ENCODE measurements around the gene EDARADD.

The EDARADD gene

GRCh38 chr1:236395230-236395946, 1.3 kb downstream of the EDARADD start:
- no peak for DNase-seq

GRCh38 chr1:236395947-236396664, 2.0 kb downstream of the EDARADD start:
- DNase-seq, result no peak

GRCh38 chr1:236396665-236397043, 2.6 kb downstream of the EDARADD start:
- no peak for DNase-seq

GRCh38 chr1:236397173-236397759, 3.2 kb downstream of the EDARADD start:
- no peak for DNase-seq

GRCh38 chr1:236398538-236398937, 4.5 kb downstream of the EDARADD start:
- DNase-seq, result no peak

- DNase-seq, result no peak
These were observed 6.0 kb downstream of the EDARADD start for GRCh38 chr1:236400061-236400603.

- no peak for DNase-seq
These were observed 7.6 kb downstream of the EDARADD start for GRCh38 chr1:236401698-236402097.

GRCh38 chr1:236403905-236404696, 10.0 kb downstream of the EDARADD start:
- DNase-seq, result no peak

- DNase-seq, result no peak
These were observed 13.0 kb downstream of the EDARADD start for GRCh38 chr1:236407059-236407458.

GRCh38 chr1:236413688-236414087, 19.6 kb downstream of the EDARADD start:
- no peak for DNase-seq

- DNase-seq, result no peak
These were observed 22.1 kb downstream of the EDARADD start for GRCh38 chr1:236416165-236416564.

GRCh38 chr1:236417336-236417735, 23.2 kb downstream of the EDARADD start:
- DNase-seq, result no peak

GRCh38 chr1:236419502-236419901, 25.4 kb downstream of the EDARADD start:
- DNase-seq, result no peak

GRCh38 chr1:236421022-236421421, 26.9 kb downstream of the EDARADD start:
- no peak for DNase-seq

- no peak for DNase-seq
These were observed 27.9 kb downstream of the EDARADD start for GRCh38 chr1:236421850-236422516.

GRCh38 chr1:236422517-236422876, 28.4 kb downstream of the EDARADD start:
- DNase-seq, result no peak

- no peak for DNase-seq
These were observed 31.1 kb downstream of the EDARADD start for GRCh38 chr1:236425031-236425663.

- DNase-seq, result no peak
These were observed 32.1 kb downstream of the EDARADD start for GRCh38 chr1:236426215-236426614.

GRCh38 chr1:236429715-236430274, 35.7 kb downstream of the EDARADD start:
- no peak for DNase-seq

- DNase-seq, result no peak
These were observed 39.8 kb downstream of the EDARADD start for GRCh38 chr1:236433819-236434315.

- no peak for DNase-seq
These were observed 44.5 kb downstream of the EDARADD start for GRCh38 chr1:236438614-236439013.

Data from GOT3 (cell line).